Panc1 (cell line): ENCODE data around the gene NLRP9.

Source experiments
- CTCF ChIP-seq: fragments of 450-650 bp; IDR thresholded peaks from 2 replicates; pipeline ENCODE4 v1.5.1; 2017; ENCODE audit warnings: mild to moderate bottlenecking
- TCF7L2 ChIP-seq: IDR thresholded peaks from 2 replicates; pipeline ENCODE4 v1.6.1; 2011; ENCODE audit warnings: mild to moderate bottlenecking, low read depth, low read length, inconsistent platforms

GRCh38 chr19:55750715-55751114 is 12.5 kb upstream of the NLRP9 start:
- TF ChIP-seq CTCF (no peak), TCF7L2 (no peak)
